ENCODE measurements around the gene POLR1E.

DNA sequence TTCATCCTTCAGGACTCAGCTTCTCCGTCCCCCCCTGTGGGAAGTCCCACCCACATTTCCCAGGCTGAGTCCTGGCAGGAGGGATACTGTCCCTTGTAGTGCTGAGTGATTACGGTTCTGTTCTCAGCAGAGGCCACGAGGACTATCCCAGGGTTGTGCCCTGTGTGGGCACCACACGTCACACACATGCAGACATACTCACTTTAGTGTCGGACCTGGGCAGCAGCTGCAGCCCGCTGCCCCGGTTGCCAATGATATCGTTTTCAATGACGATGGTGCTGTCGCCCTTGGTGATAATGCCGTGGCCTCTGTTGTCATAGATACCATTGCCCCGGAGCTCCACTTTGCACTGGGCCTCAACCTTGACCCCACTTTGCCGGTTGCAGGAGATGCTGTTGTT lies 32.2 kb downstream of the POLR1E start:
- TF ChIP-seq SP1 (IDR thresholded peaks at IDR 0.05; ENCODE audit: low read depth) (no peak), YY1 (IDR thresholded peaks at IDR 0.05; ENCODE audit: extremely low read depth, insufficient replicate concordance, low read depth, low read length) (no peak), ELF1 (IDR thresholded peaks at IDR 0.05; ENCODE audit: borderline replicate concordance, low read depth) (no peak), EZH2phosphoT487 (IDR thresholded peaks at IDR 0.05; ENCODE audit: borderline replicate concordance) (no peak), ZNF274 (IDR thresholded peaks at IDR 0.05; ENCODE audit: low read depth, low read length) (no peak), FOSL1 (IDR thresholded peaks at IDR 0.05; ENCODE audit: low read depth) (no peak), POLR2AphosphoS5 (IDR thresholded peaks at IDR 0.05; ENCODE audit: low read depth, low read length) (no peak), CEBPB (IDR thresholded peaks at IDR 0.05; ENCODE audit: low read depth) (no peak)
- TF ChIP-seq, protein P1, sequence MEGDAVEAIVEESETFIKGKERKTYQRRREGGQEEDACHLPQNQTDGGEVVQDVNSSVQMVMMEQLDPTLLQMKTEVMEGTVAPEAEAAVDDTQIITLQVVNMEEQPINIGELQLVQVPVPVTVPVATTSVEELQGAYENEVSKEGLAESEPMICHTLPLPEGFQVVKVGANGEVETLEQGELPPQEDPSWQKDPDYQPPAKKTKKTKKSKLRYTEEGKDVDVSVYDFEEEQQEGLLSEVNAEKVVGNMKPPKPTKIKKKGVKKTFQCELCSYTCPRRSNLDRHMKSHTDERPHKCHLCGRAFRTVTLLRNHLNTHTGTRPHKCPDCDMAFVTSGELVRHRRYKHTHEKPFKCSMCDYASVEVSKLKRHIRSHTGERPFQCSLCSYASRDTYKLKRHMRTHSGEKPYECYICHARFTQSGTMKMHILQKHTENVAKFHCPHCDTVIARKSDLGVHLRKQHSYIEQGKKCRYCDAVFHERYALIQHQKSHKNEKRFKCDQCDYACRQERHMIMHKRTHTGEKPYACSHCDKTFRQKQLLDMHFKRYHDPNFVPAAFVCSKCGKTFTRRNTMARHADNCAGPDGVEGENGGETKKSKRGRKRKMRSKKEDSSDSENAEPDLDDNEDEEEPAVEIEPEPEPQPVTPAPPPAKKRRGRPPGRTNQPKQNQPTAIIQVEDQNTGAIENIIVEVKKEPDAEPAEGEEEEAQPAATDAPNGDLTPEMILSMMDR (IDR thresholded peaks at IDR 0.05 in 2 of 3, conservative IDR thresholded peaks at IDR 0.05 in 1 of 3; ENCODE audit: borderline replicate concordance in 1 of 3, insufficient read depth in 1 of 3, low read depth in 2 of 3, low read length in 2 of 3), result no peak
- TF ChIP-seq, protein P2, sequence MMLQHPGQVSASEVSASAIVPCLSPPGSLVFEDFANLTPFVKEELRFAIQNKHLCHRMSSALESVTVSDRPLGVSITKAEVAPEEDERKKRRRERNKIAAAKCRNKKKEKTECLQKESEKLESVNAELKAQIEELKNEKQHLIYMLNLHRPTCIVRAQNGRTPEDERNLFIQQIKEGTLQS (IDR thresholded peaks at IDR 0.05), result no peak
